HG03571 (cell line): Measurements from ENCODE around the gene DUSP16.
"Not testable (repeated sequence)": the region's sequence is repeated elsewhere in the genome, so short reads cannot be mapped to it uniquely, and the experiment has no call there.

Experiments
- ATAC-seq: cut with Tn5 transposase; IDR thresholded peaks from one replicate; pipeline ENCODE4 v1.9.1; 2021; ENCODE audit not compliant: unreplicated experiment

Gene DUSP16

GRCh38 chr12:12583510-12584178 lies 21.0 kb upstream of the DUSP16 start:
- ATAC-seq, result no peak

- peak; percentile 96 for ATAC-seq
Measured at GRCh38 chr12:12582895-12583303, 20.2 kb upstream of the DUSP16 start.

GRCh38 chr12:12582193-12582881 lies 19.7 kb upstream of the DUSP16 start:
- peak; percentile 37 for ATAC-seq

GRCh38 chr12:12580716-12581115 lies 18.1 kb upstream of the DUSP16 start:
- ATAC-seq, result not testable (repeated sequence)

- no peak for ATAC-seq
Measured at GRCh38 chr12:12577786-12578185, 15.1 kb upstream of the DUSP16 start.

- no peak for ATAC-seq
Measured at GRCh38 chr12:12572659-12573058, 10.0 kb upstream of the DUSP16 start.

GRCh38 chr12:12565971-12566370 lies 3.3 kb upstream of the DUSP16 start:
- ATAC-seq, result not testable (repeated sequence)

GRCh38 chr12:12564911-12565310 lies 2.2 kb upstream of the DUSP16 start:
- ATAC-seq, result no peak

- ATAC-seq, result no peak
Measured at GRCh38 chr12:12563290-12563928, 746 bp upstream of the DUSP16 start.

- ATAC-seq, result no peak
Measured at GRCh38 chr12:12562016-12562483, 613 bp downstream of the DUSP16 start.

GRCh38 chr12:12561371-12562015 lies 1.2 kb downstream of the DUSP16 start:
- ATAC-seq, result no peak

- no peak for ATAC-seq
Measured at GRCh38 chr12:12560587-12561370, 1.9 kb downstream of the DUSP16 start.

GRCh38 chr12:12559719-12560296 lies 2.9 kb downstream of the DUSP16 start:
- ATAC-seq, result no peak

- no peak for ATAC-seq
Measured at GRCh38 chr12:12558291-12558690, 4.4 kb downstream of the DUSP16 start.

- no peak for ATAC-seq
Measured at GRCh38 chr12:12557733-12558132, 4.9 kb downstream of the DUSP16 start.

- no peak for ATAC-seq
Measured at GRCh38 chr12:12555656-12556055, 7.0 kb downstream of the DUSP16 start.

- ATAC-seq, result no peak
Measured at GRCh38 chr12:12553208-12553785, 9.4 kb downstream of the DUSP16 start.

- no peak for ATAC-seq
Measured at GRCh38 chr12:12551115-12551514, 11.5 kb downstream of the DUSP16 start.

- no peak for ATAC-seq
Measured at GRCh38 chr12:12550277-12550676, 12.4 kb downstream of the DUSP16 start.

GRCh38 chr12:12549426-12549825 lies 13.2 kb downstream of the DUSP16 start:
- no peak for ATAC-seq
